GM21360 (cell line): ENCODE data around the gene U2SURP.
A peak's percentile ranks its signal among the peaks of the same experiment; 100 is the strongest.
"Not testable (repeated sequence)": the region's sequence is repeated elsewhere in the genome, so short reads cannot be mapped to it uniquely, and the experiment has no call there.

Experiments
- ATAC-seq: cut with Tn5 transposase; IDR thresholded peaks from one replicate; pipeline ENCODE4 v1.9.1; 2021; ENCODE audit warnings: mild to moderate bottlenecking, moderate library complexity; ENCODE audit not compliant: unreplicated experiment

U2SURP gene

GRCh38 chr3:143010024-143010423 lies 8.7 kb downstream of the U2SURP start:
- ATAC-seq: no peak

- no peak for ATAC-seq
Observed at GRCh38 chr3:143011705-143012104, 10.3 kb downstream of the U2SURP start.

GRCh38 chr3:143014921-143015320 lies 13.6 kb downstream of the U2SURP start:
- ATAC-seq: no peak

- no peak for ATAC-seq
Observed at GRCh38 chr3:143016321-143016972, 15.1 kb downstream of the U2SURP start.

GRCh38 chr3:143024351-143024960 lies 23.1 kb downstream of the U2SURP start:
- ATAC-seq: no peak

GRCh38 chr3:143031327-143031726 lies 30.0 kb downstream of the U2SURP start:
- no peak for ATAC-seq

- not testable (repeated sequence) for ATAC-seq
Observed at GRCh38 chr3:143031796-143032387, 30.5 kb downstream of the U2SURP start.

GRCh38 chr3:143035466-143036211 lies 34.3 kb downstream of the U2SURP start:
- no peak for ATAC-seq

GRCh38 chr3:143036557-143036956 lies 35.2 kb downstream of the U2SURP start:
- no peak for ATAC-seq

GRCh38 chr3:143037867-143038266 lies 36.5 kb downstream of the U2SURP start:
- ATAC-seq: no peak

- ATAC-seq: no peak
Observed at GRCh38 chr3:143040261-143040879, 39.0 kb downstream of the U2SURP start.

- ATAC-seq: no peak
Observed at GRCh38 chr3:143041903-143042302, 40.5 kb downstream of the U2SURP start.

- ATAC-seq: no peak
Observed at GRCh38 chr3:143045639-143046038, 44.3 kb downstream of the U2SURP start.

- not testable (repeated sequence) for ATAC-seq
Observed at GRCh38 chr3:143046075-143046474, 44.7 kb downstream of the U2SURP start.

- ATAC-seq: no peak
Observed at GRCh38 chr3:143054011-143054410, 52.6 kb downstream of the U2SURP start.

GRCh38 chr3:143056372-143056771 lies 55.0 kb downstream of the U2SURP start:
- no peak for ATAC-seq

- ATAC-seq: peak; percentile 91
Observed at GRCh38 chr3:143060906-143061305, 59.5 kb downstream of the U2SURP start.

GRCh38 chr3:143063018-143063417 lies 61.6 kb downstream of the U2SURP start:
- ATAC-seq: no peak

- no peak for ATAC-seq
Observed at GRCh38 chr3:143064777-143065176, 63.4 kb downstream of the U2SURP start.

- no peak for ATAC-seq
Observed at GRCh38 chr3:143065364-143065763, 64.0 kb downstream of the U2SURP start.

GRCh38 chr3:143066033-143066432 lies 64.7 kb downstream of the U2SURP start:
- no peak for ATAC-seq
